Spleen (tissue), 11 donors: ENCODE measurements around the gene FBLIM1. TPM values are rescaled to one million over a fixed set of nuclear protein-coding genes. Genes with fewer than 3 reads are reported as not detected.
A peak's percentile ranks its signal among the peaks of the same experiment; 100 is the strongest.
"Not testable (repeated sequence)": the region's sequence is repeated elsewhere in the genome, so short reads cannot be mapped to it uniquely, and the experiment has no call there.

Source experiments
- DNase-seq: peaks from one replicate; pipeline ENCODE4 v3.0.0-alpha.2; 2020
- H3K27ac ChIP-seq, 8 donors: fragments of 200-600 bp; sonication (generic) in 7 of 8; 1 replicate in 4 of 8; 2 replicates in 4 of 8; pipeline versions ENCODE4 v1.5.0 to v1.8.0; 2016 to 2021; ENCODE audit warnings: inconsistent platforms in 4 of 8, mild to moderate bottlenecking in 4 of 8, moderate library complexity in 1 of 8
- H3K27me3 ChIP-seq, 7 donors: fragments of 200-600 bp; sonication (generic) in 6 of 7; replicated peaks in 1 of 7; 1 replicate in 4 of 7; 2 replicates in 3 of 7; pipeline versions ENCODE4 v1.5.0 to v1.8.0; 2016 to 2021; ENCODE audit warnings: inconsistent platforms in 3 of 7, mild to moderate bottlenecking in 1 of 7
- H3K36me3 ChIP-seq, 6 donors: fragments of 200-600 bp; sonication (generic) in 5 of 6; 1 replicate in 4 of 6; 2 replicates in 2 of 6; pipeline versions ENCODE4 v1.5.0 to v1.8.0; 2016 to 2021; ENCODE audit warnings: inconsistent platforms in 2 of 6
- H3K4me1 ChIP-seq, 6 donors: fragments of 200-600 bp; sonication (generic) in 5 of 6; 1 replicate in 3 of 6; 2 replicates in 3 of 6; pipeline versions ENCODE4 v1.5.0 to v1.8.0; 2016 to 2021; ENCODE audit warnings: inconsistent platforms in 3 of 6
- H3K4me3 ChIP-seq, 8 donors: fragments of 200-600 bp; sonication (generic) in 7 of 8; 1 replicate in 4 of 8; 2 replicates in 4 of 8; pipeline versions ENCODE4 v1.5.0 to v1.8.0; 2016 to 2021; ENCODE audit warnings: inconsistent platforms in 4 of 8, mild to moderate bottlenecking in 4 of 8, moderate library complexity in 2 of 8
- H3K9me3 ChIP-seq, 8 donors: fragments of 200-600 bp; sonication (generic) in 7 of 8; 1 replicate in 4 of 8; 2 replicates in 4 of 8; pipeline versions ENCODE4 v1.5.0 to v1.8.0; 2016 to 2021; ENCODE audit warnings: inconsistent platforms in 4 of 8
- CTCF ChIP-seq, 11 experiments: fragments of 200-600 bp in 7 of 11; fragments of 450-650 bp in 4 of 11; sonication (generic) in 4 of 11; IDR thresholded peaks in 8 of 11; conservative IDR thresholded peaks in 3 of 11; 1 replicate in 7 of 11; 2 replicates in 4 of 11; pipeline versions ENCODE4 v1.4.0 to v1.8.0; 2016 to 2021; ENCODE audit warnings: antibody characterized with exemption in 11 of 11, inconsistent platforms in 4 of 11, mild to moderate bottlenecking in 1 of 11
- POLR2A ChIP-seq, 3 donors: fragments of 450-650 bp; IDR thresholded peaks; one replicate each; pipeline ENCODE4 v1.5.1; 2017; ENCODE audit warnings: antibody characterized with exemption in 3 of 3, mild to moderate bottlenecking in 1 of 3
- POLR2AphosphoS5 ChIP-seq, 3 donors: sonication (generic); formaldehyde crosslinking; IDR thresholded peaks; one replicate each; pipeline ENCODE4 v1.5.1; 2017; ENCODE audit warnings: antibody characterized with exemption in 3 of 3
- WGBS, 5 donors: extraction: QIAGEN DNeasy Blood & Tissue Kit in 3 of 5; methylation state at CpG; one replicate each; pipeline versions ENCODE4 v1.1.5 to v1.1.7; 2013 to 2018; 5-methylcytosine and 5-hydroxymethylcytosine counted together
- intact Hi-C: fragments of 100-400 bp; cut with DNase I; formaldehyde crosslinking; loops from one replicate; pipeline ENCODE4 v1.15.0; 2023; ENCODE audit warnings: low total_unique reads
- polyA plus RNA-seq, 3 donors: library from polyadenylated mRNA; stranded (reverse); fragments of 200-250 nt; gene quantifications; one replicate each; pipeline ENCODE4 v1.2.1, GENCODE V29; 2013
- total RNA-seq, 7 donors: library from RNA; depleted of rRNA in 3 of 7; stranded (reverse); fragments of >200 nt in 3 of 7; fragmentation: NEBNext Ultra II Directional in 4 of 7; extraction: Animal tissue kit (Norgen Biotek cat#: 25700) in 4 of 7; gene quantifications; one replicate each; pipeline versions ENCODE4 v1.1.0 to v1.2.1, GENCODE V29; 2016 to 2021
- donor health status: healthy with polysubstance abuse.
- donor health status: DM: no; HTN: no; CAD: no; lungs with moderate emphysema.
- donor health status: DM: no; HTN: no; CAD: no.
- donor health status: Bipolar disorder and iron deficiency.
- donor health status: healthy.
- donor health status: DM: no; HTN: no; CAD: no.
- donor health status: DM: yes; HTN: yes; CAD: no.

FBLIM1 gene
- total and polyA plus RNA-seq, 10 donors, result 7.2 to 89.1 (median 32.7) TPM

- DNase-seq, result no peak
- no peaks in the 10 kb centered on the region for H3K9me3 ChIP-seq
- H3K4me1 ChIP-seq, result peaks cover 0 to 17% (median 9%) of the 10 kb centered on the region in 6 donors
- H3K27me3 ChIP-seq, result no peaks in the 10 kb centered on the region
- no peak overlapping the region for H3K4me3 ChIP-seq
- H3K27ac ChIP-seq, result no peak overlapping the region
- intact Hi-C loops, result no loop called here
- no peaks in the 10 kb centered on the region for H3K36me3 ChIP-seq
- WGBS, 5 donors, result 26 to 43% (median 37%) methylated on average over 4 of the region's 4 CpGs
- TF ChIP-seq POLR2AphosphoS5 (IDR thresholded peaks at IDR 0.05) (no peak), CTCF (IDR thresholded peaks at IDR 0.05 in 8 of 11, conservative IDR thresholded peaks at IDR 0.05 in 3 of 11) (peak in 8 of 11 experiments; percentile 22 to 56 (median 40))
These were observed 44.8 kb downstream of the FBLIM1 start for GRCh38 chr1:15803380-15803779.

GRCh38 chr1:15804060-15804459, 45.5 kb downstream of the FBLIM1 start:
- TF ChIP-seq CTCF (IDR thresholded peaks at IDR 0.05 in 8 of 11, conservative IDR thresholded peaks at IDR 0.05 in 3 of 11) (no peak), POLR2A (IDR thresholded peaks at IDR 0.05) (no peak), POLR2AphosphoS5 (IDR thresholded peaks at IDR 0.05) (no peak)
- H3K9me3 ChIP-seq, result no peaks in the 10 kb centered on the region
- DNase-seq, result no peak
- H3K27me3 ChIP-seq, result no peaks in the 10 kb centered on the region
- H3K4me1 ChIP-seq, result peaks cover 0 to 17% (median 9%) of the 10 kb centered on the region in 6 donors
- no peaks in the 10 kb centered on the region for H3K36me3 ChIP-seq
- WGBS, 5 donors, result 85 to 93% (median 91%) methylated on average over 8 of the region's 8 CpGs
- no peak overlapping the region for H3K4me3 ChIP-seq
- no peak overlapping the region for H3K27ac ChIP-seq
- intact Hi-C loops, result no loop called here

GRCh38 chr1:15807121-15807520, 48.5 kb downstream of the FBLIM1 start:
- H3K9me3 ChIP-seq, result no peaks in the 10 kb centered on the region
- peaks cover 0 to 2% (median 0%) of the 10 kb centered on the region in 6 donors for H3K4me1 ChIP-seq
- TF ChIP-seq CTCF (IDR thresholded peaks at IDR 0.05 in 8 of 11, conservative IDR thresholded peaks at IDR 0.05 in 3 of 11), result no peak
- no peak for TF ChIP-seq POLR2AphosphoS5 (IDR thresholded peaks at IDR 0.05)
- no peak for TF ChIP-seq POLR2A (IDR thresholded peaks at IDR 0.05)
- H3K4me3 ChIP-seq, result no peak overlapping the region
- no peaks in the 10 kb centered on the region for H3K27me3 ChIP-seq
- intact Hi-C loops, result no loop called here
- no peaks in the 10 kb centered on the region for H3K36me3 ChIP-seq
- H3K27ac ChIP-seq, result no peak overlapping the region
- no peak for DNase-seq
- 92 to 97% (median 92%) methylated on average over 10 of the region's 10 CpGs for WGBS, 5 donors

- H3K36me3 ChIP-seq, intact Hi-C loops, H3K9me3 ChIP-seq, H3K27ac ChIP-seq, H3K4me3 ChIP-seq, H3K27me3 ChIP-seq, H3K4me1 ChIP-seq, DNase-seq: not testable (repeated sequence)
- WGBS, 5 donors, result 86 to 94% (median 92%) methylated on average over 11 of the region's 11 CpGs
These were observed 49.0 kb downstream of the FBLIM1 start, which contains the start of gene UQCRHL for GRCh38 chr1:15807549-15807948. Gene UQCRHL (minus strand): TSS chr1:15807649. CDS start chr1:15807649, 0 bp downstream.

- H3K4me1 ChIP-seq, result peaks cover 0 to 5% (median 0%) of the 10 kb centered on the region in 6 donors
- no peaks in the 10 kb centered on the region for H3K36me3 ChIP-seq
- H3K9me3 ChIP-seq, result no peaks in the 10 kb centered on the region
- H3K4me3 ChIP-seq, result no peak overlapping the region
- WGBS, 5 donors, result 92 to 96% (median 92%) methylated on average over 1 of the region's 1 CpG
- no peak overlapping the region for H3K27ac ChIP-seq
- DNase-seq, result no peak
- intact Hi-C loops, result no loop called here
- TF ChIP-seq POLR2AphosphoS5 (IDR thresholded peaks at IDR 0.05), result no peak
- TF ChIP-seq CTCF (IDR thresholded peaks at IDR 0.05 in 8 of 11, conservative IDR thresholded peaks at IDR 0.05 in 3 of 11), result no peak
- no peaks in the 10 kb centered on the region for H3K27me3 ChIP-seq
These were observed 50.4 kb downstream of the FBLIM1 start for GRCh38 chr1:15808955-15809354.
